B cell (primary cell): ENCODE data around the gene CRISPLD2.

ENCODE experiments used
- CTCF ChIP-seq: fragments of 200-600 bp; IDR thresholded peaks from one replicate; pipeline ENCODE4 v1.8.0; 2022; ENCODE audit warnings: antibody characterized with exemption, mild to moderate bottlenecking
- EZH2 ChIP-seq: IDR thresholded peaks from 2 replicates; pipeline ENCODE4 v1.6.1; 2012; ENCODE audit warnings: borderline replicate concordance, low read depth, mild to moderate bottlenecking, moderate library complexity, low read length; ENCODE audit not compliant: insufficient read depth, poor library complexity, severe bottlenecking

- TF ChIP-seq CTCF (no peak), EZH2 (no peak)
Measured at GRCh38 chr16:84937196-84938005, 117.6 kb downstream of the CRISPLD2 start.
